Left hindlimb (tissue), 1 donor: ENCODE results near the gene NDUFS5.
"Not testable (repeated sequence)": the region's sequence is repeated elsewhere in the genome, so short reads cannot be mapped to it uniquely, and the experiment has no call there.

ENCODE experiments used
- DNase-seq: peaks from one replicate; pipeline ENCODE4 v3.0.0-alpha.2; 2018

Gene NDUFS5

GRCh38 chr1:39065542-39065941, 39.4 kb downstream of the NDUFS5 start:
- DNase-seq = no peak

- not testable (repeated sequence) for DNase-seq
Observed at GRCh38 chr1:39068227-39068626, 42.1 kb downstream of the NDUFS5 start.

DNA sequence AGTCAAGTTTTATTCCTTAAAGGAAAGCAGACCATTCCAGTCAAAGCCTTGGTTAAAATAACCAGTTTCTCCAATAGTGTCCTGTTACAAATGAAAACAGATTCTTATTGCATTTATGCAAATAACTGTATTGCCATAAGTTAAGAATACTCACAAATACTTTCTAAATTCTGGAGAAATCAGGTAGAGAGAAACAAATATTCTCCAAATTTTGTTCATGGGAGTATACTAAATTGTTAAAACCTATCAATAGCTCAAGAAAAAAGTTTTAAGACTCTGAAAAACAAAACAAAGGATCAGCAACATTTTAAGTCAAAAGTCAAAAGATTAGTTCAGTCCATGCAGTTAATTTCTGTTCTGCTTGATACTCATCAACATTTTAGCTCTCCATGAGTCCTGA, 45.4 kb downstream of the NDUFS5 start:
- DNase-seq = not testable (repeated sequence)

GRCh38 chr1:39076127-39076798, 50.1 kb downstream of the NDUFS5 start:
- DNase-seq = peak; percentile 53

- DNase-seq = no peak
Observed at GRCh38 chr1:39076799-39077148, 50.6 kb downstream of the NDUFS5 start.

GRCh38 chr1:39080269-39080826, 54.2 kb downstream of the NDUFS5 start:
- DNase-seq = no peak

GRCh38 chr1:39080831-39081270, 54.7 kb downstream of the NDUFS5 start:
- peak; percentile 78 for DNase-seq

DNA sequence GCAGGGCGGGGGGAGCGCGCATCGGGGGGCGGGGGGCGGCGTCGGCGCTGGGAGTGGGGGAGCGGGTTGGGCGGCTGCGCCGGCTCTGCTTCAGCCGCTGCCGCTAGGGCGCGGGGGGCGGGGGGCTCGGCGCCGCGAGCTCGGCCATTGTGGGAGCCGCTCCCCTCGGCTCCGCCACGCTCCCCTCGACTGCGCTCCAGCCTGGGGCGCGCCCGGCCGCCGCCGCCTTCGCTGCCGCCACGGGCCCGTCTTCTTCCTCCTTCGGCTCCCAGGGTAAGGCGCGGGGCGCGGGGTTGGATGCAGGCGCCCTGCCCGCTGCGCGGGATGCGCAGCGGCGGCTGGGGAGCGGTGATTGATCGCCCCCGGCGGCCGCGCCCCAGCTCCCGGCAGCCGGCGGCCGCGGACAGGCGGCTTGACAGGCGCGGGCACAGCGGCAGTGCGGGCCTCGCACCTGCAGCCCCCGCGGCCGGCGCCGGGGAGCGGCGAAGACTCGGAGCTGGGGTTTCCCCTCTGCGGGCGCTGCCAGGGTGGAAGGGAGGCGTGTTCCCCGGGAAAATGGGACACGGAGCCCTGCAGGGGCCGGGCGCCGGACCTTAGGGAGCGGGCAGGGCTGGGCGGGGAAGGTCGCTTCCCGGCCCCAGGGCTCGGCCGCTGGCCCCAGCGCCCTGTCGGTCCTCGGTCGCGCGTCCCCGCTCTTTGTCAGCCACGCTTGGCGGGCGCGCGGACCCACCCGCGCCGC, 55.3 kb downstream of the NDUFS5 start:
- DNase-seq = peak; percentile 77

DNA sequence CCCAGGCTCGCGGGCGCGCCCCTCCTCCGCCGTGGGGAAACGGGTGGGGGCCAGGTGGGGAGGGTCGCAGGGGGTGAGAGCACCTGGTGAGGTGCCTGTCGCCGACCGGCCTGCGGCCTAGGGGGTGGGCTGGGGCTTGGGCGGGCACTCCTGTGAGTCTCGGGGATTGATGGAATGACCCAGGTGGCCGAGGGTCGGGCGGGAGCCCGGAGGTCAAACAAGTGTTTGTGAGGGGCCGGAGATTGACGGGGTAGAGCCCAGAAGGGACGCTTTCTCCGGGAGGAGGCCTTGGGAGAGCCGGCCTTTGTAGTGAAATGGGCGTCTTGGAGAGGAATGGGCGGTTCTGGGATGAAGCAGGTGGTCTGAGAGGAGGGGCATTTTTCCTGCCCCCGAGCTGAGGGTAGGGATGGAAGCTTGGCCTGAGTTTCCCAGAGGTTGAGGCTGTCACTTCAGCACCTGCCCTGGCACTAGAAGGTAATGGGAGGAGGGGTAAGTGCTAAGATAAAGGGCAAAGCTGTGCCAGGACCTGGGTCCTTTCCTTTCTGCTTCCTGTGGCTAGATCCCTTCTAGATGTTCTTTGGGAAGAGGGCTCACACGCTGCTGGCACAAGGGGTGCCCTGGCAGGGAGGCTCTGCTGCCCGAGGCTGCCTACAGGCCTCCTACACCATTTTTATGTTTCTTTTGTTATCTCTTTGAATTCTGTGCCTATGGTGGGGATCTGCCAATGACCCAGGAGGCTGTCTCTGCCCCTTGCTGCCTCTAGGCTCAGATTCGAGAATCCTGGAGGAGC, 56.1 kb downstream of the NDUFS5 start:
- DNase-seq = no peak

- DNase-seq = no peak
Observed at GRCh38 chr1:39082811-39083576, 56.8 kb downstream of the NDUFS5 start.

- DNase-seq = no peak
Observed at GRCh38 chr1:39084191-39084590, 58.0 kb downstream of the NDUFS5 start.
